GM12801 (cell line): ENCODE data around the gene QRFPR.

Experiments used
- CTCF ChIP-seq: IDR thresholded peaks from one replicate; pipeline ENCODE4 v1.5.1; 2011; ENCODE audit warnings: control low read depth; ENCODE audit not compliant: insufficient read length; ENCODE audit errors: extremely low read depth

Gene QRFPR

GRCh38 chr4:121392426-121393086, 11.7 kb upstream of the QRFPR start:
- no peak for TF ChIP-seq CTCF

GRCh38 chr4:121390335-121390734, 9.5 kb upstream of the QRFPR start:
- TF ChIP-seq CTCF: no peak

GRCh38 chr4:121379276-121379675, 1.5 kb downstream of the QRFPR start:
- TF ChIP-seq CTCF: no peak

- no peak for TF ChIP-seq CTCF
These were observed 3.7 kb downstream of the QRFPR start for GRCh38 chr4:121377076-121377475.

- no peak for TF ChIP-seq CTCF
These were observed 4.3 kb downstream of the QRFPR start for GRCh38 chr4:121376556-121376955.

- no peak for TF ChIP-seq CTCF
These were observed 4.7 kb downstream of the QRFPR start for GRCh38 chr4:121376097-121376496.

- no peak for TF ChIP-seq CTCF
These were observed 5.6 kb downstream of the QRFPR start for GRCh38 chr4:121375262-121375661.
